ENCODE measurements around the gene GJA4.

Gene GJA4

DNA sequence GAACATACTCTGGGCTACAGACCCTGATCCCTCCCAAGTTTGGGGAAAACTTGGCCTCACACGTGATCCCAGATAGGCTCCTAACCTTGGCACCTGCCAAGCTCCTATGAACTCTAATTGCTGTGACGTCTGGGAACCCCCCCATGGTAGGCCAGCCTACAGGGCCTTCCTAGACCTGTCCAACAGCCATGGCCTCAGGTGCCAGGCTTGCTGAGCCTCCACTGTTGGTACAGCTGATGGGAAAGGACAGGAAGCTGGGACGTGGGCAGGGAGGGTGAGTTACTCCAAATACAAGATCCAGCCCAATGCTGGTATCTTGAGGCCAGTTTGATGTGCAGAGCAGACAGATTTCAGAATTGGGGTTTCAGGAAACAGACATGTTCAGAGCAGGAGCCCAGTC, 47.6 kb downstream of the GJA4 start:
- DNase-seq: no peak

DNA sequence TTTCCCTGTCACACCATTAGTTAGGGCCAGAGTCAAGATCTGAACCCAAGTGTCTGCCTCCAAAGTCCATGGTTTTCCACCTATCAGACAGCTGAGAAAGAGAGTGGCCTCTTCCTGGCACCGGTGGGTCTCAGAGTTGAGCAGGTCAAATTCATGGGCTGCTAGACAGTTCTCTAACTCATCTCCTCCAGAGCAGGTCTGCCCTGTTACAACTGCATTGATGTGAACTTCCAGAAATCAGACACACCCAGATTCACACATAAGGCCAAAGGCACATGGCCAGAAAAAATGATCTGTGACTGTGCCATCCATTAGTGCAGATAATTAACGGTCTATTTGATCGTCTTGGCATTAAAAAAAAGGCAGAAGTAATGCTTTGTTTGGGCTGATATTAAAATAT, 49.3 kb downstream of the GJA4 start:
- DNase-seq: no peak

DNA sequence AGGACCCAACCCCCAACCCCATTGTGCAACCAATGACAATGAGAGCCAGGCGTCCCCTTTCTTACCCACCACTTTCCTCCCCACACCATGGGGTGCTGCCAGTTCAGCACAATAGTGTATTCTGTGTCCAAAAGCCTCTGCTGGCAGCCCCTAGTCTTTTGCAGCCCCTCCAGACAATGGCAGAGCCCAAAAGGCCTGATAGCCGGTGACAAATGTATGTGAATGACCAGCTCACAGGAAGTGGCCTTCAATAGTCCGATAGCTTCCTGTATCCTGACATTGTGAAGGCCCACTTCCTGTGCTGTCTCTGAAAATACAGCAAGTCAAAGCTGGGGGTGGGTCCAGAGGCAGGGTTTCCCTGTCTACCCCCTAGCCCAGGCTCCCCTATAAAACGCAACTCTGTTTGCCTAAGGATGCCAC, 50.2 kb downstream of the GJA4 start:
- DNase-seq: no peak

DNA sequence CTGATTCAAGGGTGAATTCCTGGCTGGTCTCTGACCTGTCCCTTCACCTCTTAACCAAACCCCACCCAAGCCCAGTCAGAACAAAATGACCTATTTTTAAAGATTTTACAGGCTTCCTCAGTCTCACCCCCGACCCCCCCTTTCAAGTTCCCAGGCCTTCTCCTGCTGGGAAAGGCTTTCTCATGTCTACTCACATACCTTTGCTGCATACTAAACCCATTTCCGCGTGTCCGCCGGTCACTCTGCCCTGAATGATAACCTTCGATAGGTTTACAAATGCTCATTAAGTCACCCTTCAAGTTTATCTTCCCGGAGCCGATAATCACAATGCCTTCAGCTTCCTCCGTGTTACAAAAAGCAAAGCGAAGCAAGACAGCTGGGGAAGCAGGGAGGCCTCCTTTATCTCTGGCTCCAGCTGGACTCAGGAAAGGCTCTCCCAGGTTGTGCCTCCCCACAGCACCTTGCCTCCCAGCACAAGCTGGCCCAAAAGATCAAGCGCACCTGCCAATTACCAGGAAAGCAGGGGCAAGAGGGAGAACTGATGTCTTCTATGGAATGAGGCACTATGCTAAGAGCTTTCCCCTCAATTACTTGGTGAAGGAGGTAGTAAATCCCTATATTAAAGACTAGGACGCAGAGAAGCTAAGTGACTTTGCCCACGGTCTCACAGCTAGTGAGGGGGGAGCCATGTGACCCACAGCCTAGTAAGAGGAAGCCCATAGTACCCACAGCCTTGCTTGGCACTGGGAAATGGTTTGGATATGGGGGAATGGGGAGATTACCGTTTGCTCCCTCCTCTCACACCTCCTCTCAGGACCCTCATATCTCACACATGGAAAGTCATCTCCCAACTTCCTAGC, 50.8 kb downstream of the GJA4 start:
- DNase-seq: no peak

DNA sequence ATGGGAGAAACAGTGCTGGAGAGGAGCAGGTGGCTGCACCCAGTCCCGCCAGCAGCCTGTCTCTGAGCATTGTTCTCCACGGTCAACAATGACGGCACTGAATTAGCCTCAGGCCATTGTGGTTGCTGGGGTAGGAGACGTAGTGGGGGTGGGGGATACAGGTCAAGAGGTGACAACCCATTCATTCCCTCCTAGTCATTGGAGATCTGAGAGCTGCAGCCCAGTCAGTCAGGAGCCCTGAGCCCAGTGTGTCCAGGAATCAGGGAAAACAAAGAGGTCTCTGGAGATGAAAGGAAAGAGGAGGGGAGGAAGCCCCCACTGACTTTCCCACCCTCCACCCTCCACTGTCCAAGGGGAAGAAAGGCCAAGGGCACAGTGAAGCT, 51.4 kb downstream of the GJA4 start:
- no peak for DNase-seq

Data from CD4-positive, alpha-beta T cell treated with Interleukin-6 for 4 hours (primary cell).